Calu3 (cell line): ENCODE measurements around the gene NOL4L. TPM values are rescaled to one million over a fixed set of nuclear protein-coding genes. Genes with fewer than 3 reads are reported as not detected.
A peak's percentile ranks its signal among the peaks of the same experiment; 100 is the strongest.

ENCODE experiments used
- BruUV-seq: library from RNA; stranded (reverse); fragments of 400-500 nt; replicated peaks from 2 replicates; lab custom pipeline; 2021; lab: Mats Ljungman, UMichigan
- CTCF ChIA-PET: fragments of 300-600 bp; sonication (Branson Sonifier 250); formaldehyde crosslinking; loops from one replicate; lab custom pipeline; 2022; ENCODE audit warnings: antibody characterized with exemption; lab: Charles Lee
- DNase-seq: peaks from one replicate; pipeline ENCODE4 v3.0.0; 2022
- H3K27ac Mint-ChIP-seq: one replicate; pipeline ENCODE4 v1.8.0; 2022; ENCODE audit warnings: mixed read lengths; ENCODE audit not compliant: unreplicated experiment
- H3K27me3 Mint-ChIP-seq: one replicate; pipeline ENCODE4 v1.8.0; 2022; ENCODE audit warnings: mixed read lengths; ENCODE audit not compliant: unreplicated experiment
- H3K36me3 Mint-ChIP-seq: one replicate; pipeline ENCODE4 v1.8.0; 2022; ENCODE audit warnings: mild to moderate bottlenecking, moderate library complexity, mixed read lengths; ENCODE audit not compliant: insufficient read depth, unreplicated experiment
- H3K4me1 Mint-ChIP-seq: one replicate; pipeline ENCODE4 v1.8.0; 2022; ENCODE audit warnings: mild to moderate bottlenecking, low read depth, mixed read lengths; ENCODE audit not compliant: unreplicated experiment
- H3K4me3 Mint-ChIP-seq: one replicate; pipeline ENCODE4 v1.8.0; 2022; ENCODE audit warnings: mild to moderate bottlenecking, low read depth, moderate library complexity, mixed read lengths; ENCODE audit not compliant: unreplicated experiment
- H3K9me3 Mint-ChIP-seq: one replicate; pipeline ENCODE4 v1.8.0; 2022; ENCODE audit warnings: low read depth, mixed read lengths; ENCODE audit not compliant: unreplicated experiment
- intact Hi-C: fragments of 100-400 bp; cut with micrococcal nuclease; formaldehyde crosslinking; loops from one replicate; pipeline ENCODE4 v1.10.0; 2022; ENCODE audit not compliant: unreplicated experiment
- total RNA-seq: library from RNA; stranded (reverse); gene quantifications from 2 replicates; pipeline ENCODE4 v1.2.3, GENCODE V29; 2022
- TF ChIP-seq, protein P1 (sequence below): fragments of 200-600 bp; IDR thresholded peaks from one replicate; pipeline ENCODE4 v1.8.0; 2022; ENCODE audit warnings: antibody characterized with exemption; ENCODE audit not compliant: unreplicated experiment

NOL4L gene
- total RNA-seq, 1 experiment from 2014 or later, result 46.9 TPM

DNA sequence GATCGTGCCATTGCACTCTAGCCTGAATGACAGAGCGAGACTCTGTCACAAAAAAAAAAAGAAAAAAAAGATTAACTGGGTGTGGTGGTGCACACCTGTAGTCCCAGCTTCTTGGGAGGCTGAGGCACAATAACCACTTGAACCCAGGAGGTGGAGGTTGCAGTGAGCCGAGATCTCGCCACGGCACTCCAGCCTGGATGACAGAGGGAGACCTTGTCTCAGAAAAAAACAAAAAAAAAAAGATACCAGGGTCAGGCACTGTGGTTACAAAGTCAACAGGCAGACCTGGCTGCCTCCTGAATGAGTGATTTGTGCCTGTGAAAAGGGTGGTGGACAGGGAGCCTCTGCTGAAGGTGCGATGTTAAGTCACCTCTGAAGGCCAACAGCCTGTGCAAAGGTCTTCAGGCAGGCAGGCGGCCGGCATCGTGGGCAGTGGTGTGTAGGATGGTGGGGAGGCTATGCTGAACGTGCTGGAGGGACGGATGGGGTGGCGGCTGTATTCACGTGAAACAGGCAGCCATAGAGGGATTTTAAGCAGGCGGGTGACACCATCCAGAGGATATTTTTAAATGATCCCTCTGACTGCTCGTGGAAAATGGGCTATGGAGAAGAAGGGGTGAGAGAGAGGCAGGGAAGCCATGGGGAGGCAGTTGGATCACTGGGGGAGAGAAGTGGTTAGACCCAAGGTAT is 41.4 kb downstream of the NOL4L start:
- Mint-ChIP-seq H3K27ac (no peak overlapping the region), H3K9me3 (no peaks in the 10 kb centered on the region), H3K4me3 (no peak overlapping the region), H3K27me3 (peaks cover 80% of the 10 kb centered on the region), H3K4me1 (peaks cover 13% of the 10 kb centered on the region), H3K36me3 (no peaks in the 10 kb centered on the region)
- no TSS peak for BruUV-seq
- TF ChIP-seq, protein P1, sequence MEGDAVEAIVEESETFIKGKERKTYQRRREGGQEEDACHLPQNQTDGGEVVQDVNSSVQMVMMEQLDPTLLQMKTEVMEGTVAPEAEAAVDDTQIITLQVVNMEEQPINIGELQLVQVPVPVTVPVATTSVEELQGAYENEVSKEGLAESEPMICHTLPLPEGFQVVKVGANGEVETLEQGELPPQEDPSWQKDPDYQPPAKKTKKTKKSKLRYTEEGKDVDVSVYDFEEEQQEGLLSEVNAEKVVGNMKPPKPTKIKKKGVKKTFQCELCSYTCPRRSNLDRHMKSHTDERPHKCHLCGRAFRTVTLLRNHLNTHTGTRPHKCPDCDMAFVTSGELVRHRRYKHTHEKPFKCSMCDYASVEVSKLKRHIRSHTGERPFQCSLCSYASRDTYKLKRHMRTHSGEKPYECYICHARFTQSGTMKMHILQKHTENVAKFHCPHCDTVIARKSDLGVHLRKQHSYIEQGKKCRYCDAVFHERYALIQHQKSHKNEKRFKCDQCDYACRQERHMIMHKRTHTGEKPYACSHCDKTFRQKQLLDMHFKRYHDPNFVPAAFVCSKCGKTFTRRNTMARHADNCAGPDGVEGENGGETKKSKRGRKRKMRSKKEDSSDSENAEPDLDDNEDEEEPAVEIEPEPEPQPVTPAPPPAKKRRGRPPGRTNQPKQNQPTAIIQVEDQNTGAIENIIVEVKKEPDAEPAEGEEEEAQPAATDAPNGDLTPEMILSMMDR, result no peak
- CTCF ChIA-PET, result interaction anchor here (0.6 kb wide), 1 partner anchor 8 kb away, joined by 3 read pairs; no protein-coding TSS in a partner anchor
- intact Hi-C loops, result no loop called here
- no peak for DNase-seq

DNA sequence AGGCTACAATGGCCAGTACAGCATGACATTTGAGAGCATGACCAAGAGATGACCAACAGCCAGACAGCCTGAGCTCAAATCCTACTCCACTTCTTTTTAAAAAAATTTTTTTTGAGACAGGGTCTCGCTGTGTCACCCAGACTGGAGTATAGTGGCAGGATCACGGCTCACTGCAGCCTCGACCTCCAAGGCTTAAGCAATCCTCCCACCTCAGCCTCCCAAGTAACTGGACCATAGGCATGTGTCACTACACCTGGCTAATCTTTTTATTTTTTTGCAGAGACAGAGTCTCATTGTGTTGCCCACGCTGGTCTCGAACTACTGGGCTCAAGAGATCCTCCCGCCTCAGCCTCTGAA is 42.9 kb downstream of the NOL4L start:
- Mint-ChIP-seq H3K4me3 (no peak overlapping the region), H3K4me1 (peaks cover 16% of the 10 kb centered on the region), H3K27ac (no peak overlapping the region), H3K9me3 (no peaks in the 10 kb centered on the region), H3K36me3 (peaks cover 10% of the 10 kb centered on the region), H3K27me3 (peaks cover 65% of the 10 kb centered on the region)
- BruUV-seq, result no TSS peak
- no peak for DNase-seq
- intact Hi-C loops, result no loop called here
- TF ChIP-seq, protein P1, result no peak
- CTCF ChIA-PET, result interaction anchor here (1.4 kb wide), 1 partner anchor 12 kb away, joined by 4 read pairs; no protein-coding TSS in a partner anchor

GRCh38 chr20:32541323-32542258 is 43.5 kb downstream of the NOL4L start:
- H3K36me3 Mint-ChIP-seq, result peaks cover 16% of the 10 kb centered on the region
- no peak overlapping the region for H3K4me3 Mint-ChIP-seq
- CTCF ChIA-PET, result interaction anchor here (0.6 to 1.4 kb wide), 2 partner anchors 13 to 1926 kb away, joined by 3 to 4 read pairs; no protein-coding TSS in a partner anchor
- no peak for DNase-seq
- peaks cover 22% of the 10 kb centered on the region for H3K4me1 Mint-ChIP-seq
- H3K27me3 Mint-ChIP-seq, result peaks cover 59% of the 10 kb centered on the region
- BruUV-seq, result no TSS peak
- intact Hi-C loops, result no loop called here
- TF ChIP-seq, protein P1, result no peak
- H3K27ac Mint-ChIP-seq, result no peak overlapping the region
- H3K9me3 Mint-ChIP-seq, result no peaks in the 10 kb centered on the region

GRCh38 chr20:32539817-32540675 is 45.1 kb downstream of the NOL4L start:
- peaks cover 32% of the 10 kb centered on the region for H3K4me1 Mint-ChIP-seq
- TF ChIP-seq, protein P1, result no peak
- peaks cover 55% of the 10 kb centered on the region for H3K27me3 Mint-ChIP-seq
- DNase-seq, result peak; percentile 50
- CTCF ChIA-PET, result interaction anchor here (0.6 to 1.7 kb wide), 6 partner anchors 13 to 126 kb away, joined by 3 to 6 read pairs (median 4); no protein-coding TSS in a partner anchor
- no TSS peak for BruUV-seq
- H3K27ac Mint-ChIP-seq, result no peak overlapping the region
- H3K4me3 Mint-ChIP-seq, result no peak overlapping the region
- peaks cover 28% of the 10 kb centered on the region for H3K36me3 Mint-ChIP-seq
- intact Hi-C loops, result no loop called here
- no peaks in the 10 kb centered on the region for H3K9me3 Mint-ChIP-seq
